Measurements from ENCODE around the gene DAB1.

DNA sequence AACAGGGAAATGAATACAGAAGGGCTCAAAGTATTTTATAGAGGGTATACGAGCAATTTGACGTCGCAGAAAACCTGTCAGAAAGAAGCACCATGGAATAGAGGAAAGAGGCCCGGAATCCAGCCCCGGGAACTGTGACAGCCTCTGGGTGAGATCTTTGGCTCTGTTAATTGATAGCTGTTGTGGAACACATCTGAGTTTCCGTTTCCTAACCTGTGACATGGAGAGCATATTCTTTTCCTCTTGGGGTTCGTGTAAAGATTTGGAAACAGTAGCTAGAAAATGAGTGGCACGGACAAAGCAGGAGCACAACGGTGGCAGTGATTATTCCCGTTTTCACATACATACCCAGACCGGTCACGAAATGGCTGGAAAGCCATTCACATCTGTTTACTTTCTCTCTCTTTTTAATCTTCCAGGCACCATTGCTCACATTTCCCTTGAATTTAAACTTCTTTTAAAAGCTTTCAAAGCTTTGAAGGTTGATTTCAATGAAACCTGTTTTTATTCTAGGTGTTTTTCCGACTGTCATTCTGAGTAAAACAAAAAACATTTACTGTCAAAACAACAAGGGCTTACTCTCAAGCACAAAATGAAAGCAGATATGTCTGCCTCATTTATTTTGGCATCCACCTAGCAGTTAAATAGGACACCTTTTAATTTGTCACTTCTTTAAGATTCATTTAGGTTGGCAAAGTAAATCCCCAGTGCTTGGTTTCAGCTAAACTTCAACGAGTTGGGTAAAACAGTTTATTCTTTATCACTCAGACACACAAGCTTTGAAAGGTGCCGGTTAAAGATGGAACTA, 431.3 kb downstream of the DAB1 start:
- TF ChIP-seq, protein P1, sequence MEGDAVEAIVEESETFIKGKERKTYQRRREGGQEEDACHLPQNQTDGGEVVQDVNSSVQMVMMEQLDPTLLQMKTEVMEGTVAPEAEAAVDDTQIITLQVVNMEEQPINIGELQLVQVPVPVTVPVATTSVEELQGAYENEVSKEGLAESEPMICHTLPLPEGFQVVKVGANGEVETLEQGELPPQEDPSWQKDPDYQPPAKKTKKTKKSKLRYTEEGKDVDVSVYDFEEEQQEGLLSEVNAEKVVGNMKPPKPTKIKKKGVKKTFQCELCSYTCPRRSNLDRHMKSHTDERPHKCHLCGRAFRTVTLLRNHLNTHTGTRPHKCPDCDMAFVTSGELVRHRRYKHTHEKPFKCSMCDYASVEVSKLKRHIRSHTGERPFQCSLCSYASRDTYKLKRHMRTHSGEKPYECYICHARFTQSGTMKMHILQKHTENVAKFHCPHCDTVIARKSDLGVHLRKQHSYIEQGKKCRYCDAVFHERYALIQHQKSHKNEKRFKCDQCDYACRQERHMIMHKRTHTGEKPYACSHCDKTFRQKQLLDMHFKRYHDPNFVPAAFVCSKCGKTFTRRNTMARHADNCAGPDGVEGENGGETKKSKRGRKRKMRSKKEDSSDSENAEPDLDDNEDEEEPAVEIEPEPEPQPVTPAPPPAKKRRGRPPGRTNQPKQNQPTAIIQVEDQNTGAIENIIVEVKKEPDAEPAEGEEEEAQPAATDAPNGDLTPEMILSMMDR (IDR thresholded peaks at IDR 0.05): no peak
- TF ChIP-seq POLR2AphosphoS5 (IDR thresholded peaks at IDR 0.05): no peak
- no peak for TF ChIP-seq EP300 (IDR thresholded peaks at IDR 0.05)

All from upper lobe of left lung (tissue), 4 donors.